Measurements from ENCODE around the gene TMCC2.

- TF ChIP-seq, protein P1, sequence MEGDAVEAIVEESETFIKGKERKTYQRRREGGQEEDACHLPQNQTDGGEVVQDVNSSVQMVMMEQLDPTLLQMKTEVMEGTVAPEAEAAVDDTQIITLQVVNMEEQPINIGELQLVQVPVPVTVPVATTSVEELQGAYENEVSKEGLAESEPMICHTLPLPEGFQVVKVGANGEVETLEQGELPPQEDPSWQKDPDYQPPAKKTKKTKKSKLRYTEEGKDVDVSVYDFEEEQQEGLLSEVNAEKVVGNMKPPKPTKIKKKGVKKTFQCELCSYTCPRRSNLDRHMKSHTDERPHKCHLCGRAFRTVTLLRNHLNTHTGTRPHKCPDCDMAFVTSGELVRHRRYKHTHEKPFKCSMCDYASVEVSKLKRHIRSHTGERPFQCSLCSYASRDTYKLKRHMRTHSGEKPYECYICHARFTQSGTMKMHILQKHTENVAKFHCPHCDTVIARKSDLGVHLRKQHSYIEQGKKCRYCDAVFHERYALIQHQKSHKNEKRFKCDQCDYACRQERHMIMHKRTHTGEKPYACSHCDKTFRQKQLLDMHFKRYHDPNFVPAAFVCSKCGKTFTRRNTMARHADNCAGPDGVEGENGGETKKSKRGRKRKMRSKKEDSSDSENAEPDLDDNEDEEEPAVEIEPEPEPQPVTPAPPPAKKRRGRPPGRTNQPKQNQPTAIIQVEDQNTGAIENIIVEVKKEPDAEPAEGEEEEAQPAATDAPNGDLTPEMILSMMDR (IDR thresholded peaks at IDR 0.05), result no peak
- TF ChIP-seq POLR2AphosphoS5 (IDR thresholded peaks at IDR 0.05) (no peak), EP300 (IDR thresholded peaks at IDR 0.05) (no peak)
Measured at GRCh38 chr1:205261946-205262691, 34.4 kb downstream of the TMCC2 start.
